Measurements from ENCODE around the gene GTF3C5.

GRCh38 chr9:133104718-133105460 lies 74.1 kb downstream of the GTF3C5 start:
- TF ChIP-seq CTCF (IDR thresholded peaks at IDR 0.05), result no peak
- no peak for TF ChIP-seq EP300 (IDR thresholded peaks at IDR 0.05)
- no peak for TF ChIP-seq POLR2A (IDR thresholded peaks at IDR 0.05)

Data from ovary (tissue), 3 donors.